Tibial artery (tissue), 4 donors: Measurements from ENCODE around the gene ISLR2.

Source experiments
- DNase-seq, 2 donors: peaks; one replicate each; pipeline ENCODE4 v3.0.0-alpha.2; 2019
- H3K27ac ChIP-seq, 2 donors: fragments of 200-600 bp; sonication (generic) in 1 of 2; 1 replicate in 1 of 2; 2 replicates in 1 of 2; pipeline ENCODE4 v1.5.1; 2018 to 2019; ENCODE audit warnings: mild to moderate bottlenecking in 1 of 2
- H3K27me3 ChIP-seq, 2 donors: fragments of 200-600 bp; sonication (generic) in 1 of 2; one replicate each; pipeline versions ENCODE4 v1.5.1 to v1.6.0; 2016 to 2019
- H3K36me3 ChIP-seq, 3 donors: fragments of 200-600 bp; sonication (generic) in 2 of 3; one replicate each; pipeline ENCODE4 v1.5.1; 2016 to 2019; ENCODE audit warnings: mild to moderate bottlenecking in 2 of 3
- H3K4me1 ChIP-seq, 4 donors: fragments of 200-600 bp; sonication (generic) in 2 of 4; 1 replicate in 3 of 4; 2 replicates in 1 of 4; pipeline ENCODE4 v1.5.1; 2016 to 2019
- H3K4me3 ChIP-seq, 2 donors: fragments of 200-600 bp; sonication (generic) in 1 of 2; 1 replicate in 1 of 2; 2 replicates in 1 of 2; pipeline ENCODE4 v1.5.1; 2018 to 2019; ENCODE audit warnings: mild to moderate bottlenecking in 2 of 2
- H3K9me3 ChIP-seq, 3 donors: fragments of 200-600 bp; sonication (generic) in 1 of 3; one replicate each; pipeline ENCODE4 v1.5.1; 2016 to 2019
- intact Hi-C: fragments of 100-400 bp; cut with DNase I; formaldehyde crosslinking; loops from one replicate; pipeline ENCODE4 v1.15.0; 2023; ENCODE audit warnings: low total_unique reads
- TF ChIP-seq, protein P1 (sequence below), 2 experiments: fragments of 200-600 bp in 1 of 2; fragments of 450-650 bp in 1 of 2; IDR thresholded peaks; one replicate each; pipeline ENCODE4 v1.5.1; 2017 to 2019; ENCODE audit warnings: antibody characterized with exemption in 2 of 2, mild to moderate bottlenecking in 1 of 2, moderate library complexity in 1 of 2

ISLR2 gene

DNA sequence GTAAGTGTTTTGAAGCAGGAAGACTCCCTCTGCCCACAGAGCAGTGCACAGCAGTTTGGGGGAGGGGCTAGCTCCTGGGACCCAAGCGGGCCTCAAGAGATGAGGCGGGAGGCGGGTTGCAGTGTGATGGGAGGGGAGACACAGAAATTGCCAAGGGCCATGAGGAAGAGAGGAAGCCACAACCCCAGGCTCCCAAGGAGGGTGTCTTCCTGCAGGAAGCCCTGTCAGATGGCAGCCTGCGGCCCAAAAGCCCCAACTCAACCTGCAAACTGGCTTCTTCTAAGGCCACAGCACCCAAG is 7.3 kb upstream of the ISLR2 start:
- no peak for DNase-seq
- intact Hi-C loops, result loop anchor here (10.0 kb wide), 1 partner anchor 148 kb away; no protein-coding TSS in a partner anchor
- H3K4me1 ChIP-seq, result peaks cover 0 to 10% (median 8%) of the 10 kb centered on the region in 4 donors
- no peaks in the 10 kb centered on the region for H3K36me3 ChIP-seq
- H3K4me3 ChIP-seq, result no peak overlapping the region
- TF ChIP-seq, protein P1, sequence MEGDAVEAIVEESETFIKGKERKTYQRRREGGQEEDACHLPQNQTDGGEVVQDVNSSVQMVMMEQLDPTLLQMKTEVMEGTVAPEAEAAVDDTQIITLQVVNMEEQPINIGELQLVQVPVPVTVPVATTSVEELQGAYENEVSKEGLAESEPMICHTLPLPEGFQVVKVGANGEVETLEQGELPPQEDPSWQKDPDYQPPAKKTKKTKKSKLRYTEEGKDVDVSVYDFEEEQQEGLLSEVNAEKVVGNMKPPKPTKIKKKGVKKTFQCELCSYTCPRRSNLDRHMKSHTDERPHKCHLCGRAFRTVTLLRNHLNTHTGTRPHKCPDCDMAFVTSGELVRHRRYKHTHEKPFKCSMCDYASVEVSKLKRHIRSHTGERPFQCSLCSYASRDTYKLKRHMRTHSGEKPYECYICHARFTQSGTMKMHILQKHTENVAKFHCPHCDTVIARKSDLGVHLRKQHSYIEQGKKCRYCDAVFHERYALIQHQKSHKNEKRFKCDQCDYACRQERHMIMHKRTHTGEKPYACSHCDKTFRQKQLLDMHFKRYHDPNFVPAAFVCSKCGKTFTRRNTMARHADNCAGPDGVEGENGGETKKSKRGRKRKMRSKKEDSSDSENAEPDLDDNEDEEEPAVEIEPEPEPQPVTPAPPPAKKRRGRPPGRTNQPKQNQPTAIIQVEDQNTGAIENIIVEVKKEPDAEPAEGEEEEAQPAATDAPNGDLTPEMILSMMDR (IDR thresholded peaks at IDR 0.05), result no peak
- H3K9me3 ChIP-seq, result no peaks in the 10 kb centered on the region
- peaks cover 0 to 57% of the 10 kb centered on the region in 2 donors for H3K27me3 ChIP-seq
- no peak overlapping the region for H3K27ac ChIP-seq

DNA sequence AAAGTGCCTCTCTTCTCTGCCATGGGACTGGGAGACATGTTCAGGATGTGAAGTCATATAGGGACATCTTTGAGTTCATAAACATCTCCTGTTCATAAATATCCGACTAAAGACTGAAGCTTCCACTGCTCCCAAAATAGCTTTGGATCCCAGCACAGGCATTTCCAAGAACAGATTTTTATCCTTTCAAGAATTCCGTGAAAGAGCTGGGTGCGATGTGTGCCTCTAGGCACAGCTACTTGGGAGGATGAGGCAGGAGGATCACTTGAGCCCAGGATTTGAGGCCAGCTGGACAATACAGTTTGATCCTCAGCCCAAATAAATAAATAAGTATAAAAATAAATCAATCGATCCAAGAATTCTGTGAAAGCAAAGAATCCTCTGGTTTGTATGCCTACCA is 6.7 kb upstream of the ISLR2 start:
- Histone ChIP-seq H3K4me3 (no peak overlapping the region), H3K27me3 (peaks cover 0 to 63% of the 10 kb centered on the region in 2 donors), H3K36me3 (no peaks in the 10 kb centered on the region), H3K9me3 (no peaks in the 10 kb centered on the region), H3K4me1 (peaks cover 0 to 15% (median 12%) of the 10 kb centered on the region in 4 donors), H3K27ac (no peak overlapping the region)
- DNase-seq, result no peak
- TF ChIP-seq, protein P1 (IDR thresholded peaks at IDR 0.05), result no peak
- intact Hi-C loops, result loop anchor here (10.0 kb wide), 1 partner anchor 149 kb away; no protein-coding TSS in a partner anchor

DNA sequence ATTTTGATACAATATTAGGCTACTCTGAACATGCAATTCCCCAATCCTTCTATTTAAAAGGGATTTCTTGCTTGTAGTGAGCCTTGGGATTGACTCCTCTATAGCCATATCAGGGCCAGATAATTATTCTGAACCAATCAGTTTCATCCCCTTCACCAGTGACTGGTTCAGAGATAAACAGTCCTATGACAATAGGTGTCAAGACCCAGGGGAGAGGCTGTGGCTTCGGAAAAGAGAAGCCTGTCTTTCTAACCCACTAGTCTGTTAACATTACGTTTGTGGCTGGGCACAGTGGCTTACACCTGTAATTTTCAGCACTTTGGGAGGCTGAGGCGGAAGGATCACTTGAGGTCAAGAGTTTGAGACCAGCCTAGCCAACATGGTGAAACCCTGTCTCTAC is 6.2 kb upstream of the ISLR2 start:
- TF ChIP-seq, protein P1 (IDR thresholded peaks at IDR 0.05), result no peak
- H3K27me3 ChIP-seq, result peaks cover 0 to 68% of the 10 kb centered on the region in 2 donors
- peaks cover 0 to 21% (median 16%) of the 10 kb centered on the region in 4 donors for H3K4me1 ChIP-seq
- intact Hi-C loops, result loop anchor here (10.0 kb wide), 1 partner anchor 149 kb away; no protein-coding TSS in a partner anchor
- no peaks in the 10 kb centered on the region for H3K9me3 ChIP-seq
- no peak overlapping the region for H3K4me3 ChIP-seq
- no peaks in the 10 kb centered on the region for H3K36me3 ChIP-seq
- DNase-seq, result no peak
- H3K27ac ChIP-seq, result no peak overlapping the region

DNA sequence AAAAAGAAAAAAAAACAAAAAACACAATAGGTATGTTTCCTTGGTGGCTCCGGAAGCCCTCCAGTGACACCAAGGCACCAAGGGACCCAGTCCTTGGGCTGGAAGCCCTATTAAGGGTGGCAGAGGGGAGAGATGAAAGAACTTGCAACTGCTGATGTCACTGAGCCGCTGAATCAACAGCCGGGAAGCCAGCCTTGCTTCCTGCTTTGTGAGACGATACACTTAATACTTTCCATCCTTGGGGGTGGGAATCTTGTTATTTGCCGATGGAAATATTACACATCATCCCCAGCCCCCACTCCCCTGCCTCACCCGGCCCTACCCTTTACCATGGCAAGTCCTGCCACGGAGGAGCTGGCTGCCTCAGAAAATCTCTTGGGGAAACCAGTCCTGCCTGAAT is 5.6 kb upstream of the ISLR2 start:
- DNase-seq, result no peak
- Histone ChIP-seq H3K9me3 (no peaks in the 10 kb centered on the region), H3K4me1 (peaks cover 0 to 26% (median 22%) of the 10 kb centered on the region in 4 donors), H3K36me3 (no peaks in the 10 kb centered on the region), H3K27me3 (peaks cover 0 to 74% of the 10 kb centered on the region in 2 donors), H3K4me3 (no peak overlapping the region), H3K27ac (no peak overlapping the region)
- TF ChIP-seq, protein P1 (IDR thresholded peaks at IDR 0.05), result no peak
- intact Hi-C loops, result loop anchor here (5.0 to 10.0 kb wide), 4 partner anchors 77 to 198 kb away; no protein-coding TSS in a partner anchor

DNA sequence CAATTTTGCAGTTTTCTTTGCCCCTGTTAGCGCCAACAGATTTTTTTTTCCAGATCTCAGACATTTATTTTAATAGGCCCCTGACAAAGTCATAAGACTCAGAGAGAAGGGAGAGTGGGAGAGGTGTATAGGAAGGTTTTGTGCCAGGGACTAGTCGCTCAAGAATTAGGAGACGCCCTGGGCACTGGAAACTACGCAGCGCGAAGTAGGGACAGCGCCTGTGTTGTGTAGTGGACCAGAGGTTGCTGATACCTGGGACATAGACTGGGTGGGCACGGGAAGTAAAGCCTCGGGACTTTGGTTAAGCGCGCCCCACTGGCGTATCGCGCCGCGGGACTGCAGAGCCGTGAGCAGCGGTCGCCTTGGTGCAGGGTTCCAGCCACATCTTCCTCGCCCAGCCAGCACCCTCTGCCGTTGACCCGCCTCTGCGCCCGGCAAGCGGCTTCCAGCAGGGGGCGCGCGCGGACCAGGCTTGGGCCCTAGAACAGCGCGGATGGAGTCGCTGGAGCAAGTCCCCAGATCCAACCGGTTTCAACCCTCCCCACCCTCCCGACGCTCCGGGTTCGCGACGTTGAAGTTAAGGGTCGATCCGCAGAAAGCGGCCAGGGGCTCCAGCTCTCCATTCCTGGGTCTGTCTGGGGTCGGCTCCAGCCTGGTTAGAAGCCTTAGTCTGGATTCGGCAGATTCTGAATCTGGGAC is 3.0 kb upstream of the ISLR2 start:
- H3K9me3 ChIP-seq, result no peaks in the 10 kb centered on the region
- H3K27ac ChIP-seq, result no peak overlapping the region
- TF ChIP-seq, protein P1 (IDR thresholded peaks at IDR 0.05), result peak; percentile 98 to 99
- peaks cover 0 to 38% (median 31%) of the 10 kb centered on the region in 4 donors for H3K4me1 ChIP-seq
- no peaks in the 10 kb centered on the region for H3K36me3 ChIP-seq
- DNase-seq, result peak; percentile 82 to 91
- intact Hi-C loops, result loop anchor here (5.0 to 10.0 kb wide), 4 partner anchors 80 to 195 kb away; no protein-coding TSS in a partner anchor
- peak overlapping the region; percentile 33 to 37 for H3K4me3 ChIP-seq
- peaks cover 0 to 80% of the 10 kb centered on the region in 2 donors for H3K27me3 ChIP-seq
